BLaER1 (cell line): ENCODE measurements around the gene TEX44.
"Not testable (repeated sequence)": the region's sequence is repeated elsewhere in the genome, so short reads cannot be mapped to it uniquely, and the experiment has no call there.

Experiments
- H3K27ac ChIP-seq: shearing (Covaris generic); formaldehyde crosslinking; 2 replicates; pipeline ENCODE4 v1.8.1; 2022
- H3K27me3 ChIP-seq: shearing (Covaris generic); formaldehyde crosslinking; 2 replicates; pipeline ENCODE4 v1.8.1; 2022
- H3K36me3 ChIP-seq: shearing (Covaris generic); formaldehyde crosslinking; 2 replicates; pipeline ENCODE4 v1.8.1; 2022
- H3K4me1 ChIP-seq: shearing (Covaris generic); formaldehyde crosslinking; 2 replicates; pipeline ENCODE4 v1.8.1; 2022
- H3K4me2 ChIP-seq: shearing (Covaris generic); formaldehyde crosslinking; 2 replicates; pipeline ENCODE4 v1.8.1; 2022
- H3K4me3 ChIP-seq: shearing (Covaris generic); formaldehyde crosslinking; 2 replicates; pipeline ENCODE4 v1.8.1; 2022
- H3K9ac ChIP-seq: shearing (Covaris generic); formaldehyde crosslinking; 2 replicates; pipeline ENCODE4 v1.8.1; 2022
- H3K9me3 ChIP-seq: shearing (Covaris generic); formaldehyde crosslinking; 2 replicates; pipeline ENCODE4 v1.8.1; 2022
- H4K20me1 ChIP-seq: shearing (Covaris generic); formaldehyde crosslinking; 2 replicates; pipeline ENCODE4 v1.8.1; 2022
- Cebpa-rat ChIP-seq: shearing (Covaris generic); IDR thresholded peaks from 2 replicates; pipeline ENCODE4 v1.8.1; 2022

Gene TEX44

DNA sequence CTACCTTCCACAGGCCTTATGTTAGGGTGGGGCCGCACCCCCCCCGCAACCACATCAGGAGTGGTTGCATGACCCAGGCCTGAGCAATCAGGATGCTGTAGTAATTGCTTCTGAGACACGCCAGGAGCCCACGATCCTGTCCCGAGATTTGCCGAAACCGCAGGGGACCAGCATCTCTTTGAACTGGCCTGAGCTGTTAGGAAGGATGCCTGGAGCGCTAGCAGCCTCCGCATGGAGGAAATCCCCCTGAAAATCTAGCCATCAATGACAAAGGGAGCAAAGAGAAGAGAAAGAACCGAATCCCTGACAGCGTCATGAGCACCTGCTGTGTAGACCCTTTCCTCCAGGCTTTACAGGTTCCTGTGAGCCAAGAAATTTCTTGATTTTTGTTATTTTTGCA, 8.7 kb upstream of the TEX44 start:
- TF ChIP-seq Cebpa-rat: no peak
- H3K4me3 ChIP-seq: no peak overlapping the region
- no peak overlapping the region for H3K27ac ChIP-seq
- no peaks in the 10 kb centered on the region for H4K20me1 ChIP-seq
- no peak overlapping the region for H3K9ac ChIP-seq
- H3K4me1 ChIP-seq: no peaks in the 10 kb centered on the region
- H3K9me3 ChIP-seq: no peaks in the 10 kb centered on the region
- no peaks in the 10 kb centered on the region for H3K36me3 ChIP-seq
- H3K27me3 ChIP-seq: no peaks in the 10 kb centered on the region
- H3K4me2 ChIP-seq: no peak overlapping the region

DNA sequence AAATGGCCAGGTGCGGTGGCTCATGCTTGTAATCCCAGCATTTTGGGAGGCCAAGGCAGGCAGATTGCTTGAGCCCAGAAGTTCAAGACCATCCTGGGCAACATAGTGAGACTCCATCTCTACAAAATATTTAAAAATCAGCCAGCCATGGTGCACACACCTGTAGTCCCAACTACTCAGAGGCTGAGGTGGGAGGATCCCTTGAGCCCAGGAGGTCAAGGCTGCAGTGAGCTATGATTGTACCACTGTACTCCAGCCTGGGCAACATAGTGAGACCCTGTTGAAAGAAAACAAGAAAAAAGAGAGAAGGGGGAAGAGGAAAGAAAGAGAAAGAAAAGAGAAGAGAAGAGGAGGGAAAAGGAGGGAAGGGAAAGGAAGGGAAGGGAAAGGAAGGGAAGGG, 4.9 kb upstream of the TEX44 start:
- not testable (repeated sequence) for H3K4me2 ChIP-seq, H3K4me1 ChIP-seq, H3K9ac ChIP-seq, H4K20me1 ChIP-seq, H3K27me3 ChIP-seq, H3K4me3 ChIP-seq, H3K27ac ChIP-seq, H3K9me3 ChIP-seq, H3K36me3 ChIP-seq

DNA sequence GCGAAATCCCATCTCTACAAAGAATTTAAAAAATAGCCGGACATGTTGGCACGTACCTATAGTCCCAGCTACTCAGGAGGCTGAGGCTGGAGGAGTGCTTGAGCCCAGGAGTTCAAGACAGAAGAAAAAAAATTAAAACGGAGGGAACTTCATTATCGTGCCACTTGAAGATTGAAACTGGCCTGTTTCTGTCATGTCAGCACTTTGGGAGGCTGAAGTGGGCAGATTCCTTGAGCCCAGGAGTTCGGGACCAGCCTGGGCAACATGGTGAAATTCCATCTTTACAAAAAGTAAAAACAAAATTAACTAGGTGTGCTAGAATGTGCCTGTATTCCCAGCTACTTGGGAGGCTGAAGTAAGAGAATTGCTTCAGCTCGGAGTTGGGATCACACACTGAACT, 3.0 kb upstream of the TEX44 start:
- H4K20me1 ChIP-seq: no peaks in the 10 kb centered on the region
- no peak overlapping the region for H3K4me2 ChIP-seq
- no peaks in the 10 kb centered on the region for H3K27me3 ChIP-seq
- H3K4me1 ChIP-seq: no peaks in the 10 kb centered on the region
- H3K4me3 ChIP-seq: no peak overlapping the region
- H3K27ac ChIP-seq: no peak overlapping the region
- no peak overlapping the region for H3K9ac ChIP-seq
- H3K36me3 ChIP-seq: no peaks in the 10 kb centered on the region
- H3K9me3 ChIP-seq: no peaks in the 10 kb centered on the region
- TF ChIP-seq Cebpa-rat: no peak

- Histone ChIP-seq H3K4me2 (no peak overlapping the region), H3K36me3 (no peaks in the 10 kb centered on the region), H3K9ac (no peak overlapping the region), H3K4me1 (no peaks in the 10 kb centered on the region), H3K27me3 (no peaks in the 10 kb centered on the region), H3K4me3 (no peak overlapping the region), H3K27ac (no peak overlapping the region), H4K20me1 (no peaks in the 10 kb centered on the region), H3K9me3 (no peaks in the 10 kb centered on the region)
- TF ChIP-seq Cebpa-rat: no peak
These were observed 2.0 kb upstream of the TEX44 start for GRCh38 chr2:231590614-231591013.

DNA sequence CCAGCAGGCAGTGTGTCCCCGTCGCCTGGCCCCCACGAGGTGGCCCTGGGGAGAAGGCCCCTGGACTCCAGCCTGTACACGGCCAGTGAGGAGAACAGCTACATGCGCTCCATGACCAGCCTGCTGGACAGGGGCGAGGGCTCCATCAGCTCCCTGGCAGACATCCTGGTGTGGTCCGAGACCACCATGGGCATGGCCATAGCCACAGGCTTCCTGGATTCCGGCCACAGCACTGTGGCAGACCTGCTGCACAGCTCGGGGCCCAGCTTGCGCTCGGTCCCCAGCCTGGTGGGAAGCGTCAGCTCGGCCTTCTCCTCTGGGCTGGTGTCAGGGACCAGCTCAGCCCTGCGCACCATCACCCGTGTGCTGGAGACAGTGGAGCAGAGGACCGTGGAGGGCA, 1.0 kb downstream of the TEX44 start:
- no peak for TF ChIP-seq Cebpa-rat
- Histone ChIP-seq H3K9ac (no peak overlapping the region), H3K4me3 (no peak overlapping the region), H3K27me3 (no peaks in the 10 kb centered on the region), H3K9me3 (no peaks in the 10 kb centered on the region), H4K20me1 (no peaks in the 10 kb centered on the region), H3K36me3 (no peaks in the 10 kb centered on the region), H3K4me2 (no peak overlapping the region), H3K4me1 (no peaks in the 10 kb centered on the region), H3K27ac (no peak overlapping the region)

DNA sequence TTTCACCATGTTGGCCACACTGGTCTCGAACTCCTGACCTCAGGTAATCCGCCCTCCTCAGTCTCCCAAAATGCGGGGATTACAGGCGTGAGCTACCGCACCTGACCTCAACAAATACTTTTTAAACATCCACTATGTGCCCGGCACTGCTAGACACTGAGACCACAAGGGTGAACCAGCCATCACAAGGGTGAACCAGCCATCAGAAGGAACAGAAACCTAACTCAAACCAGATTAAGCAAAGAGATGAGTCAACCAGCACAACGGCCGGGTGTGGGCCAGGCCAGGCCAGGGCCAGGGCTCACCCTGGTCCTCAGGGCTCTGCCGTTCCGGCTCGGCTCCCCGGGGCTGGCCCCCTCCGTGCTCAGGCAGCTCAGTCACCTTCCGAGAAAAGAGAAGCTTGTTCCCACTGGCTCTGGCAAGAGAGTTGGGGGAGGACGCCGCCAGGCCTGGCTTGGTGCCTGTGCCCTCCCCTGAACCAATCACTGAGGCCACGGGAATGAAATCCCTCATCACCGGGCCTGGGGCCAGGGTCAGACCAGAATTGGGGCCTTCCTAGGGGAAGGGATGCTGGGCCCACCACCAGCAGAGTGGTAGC, 4.4 kb downstream of the TEX44 start:
- no peak overlapping the region for H3K27ac ChIP-seq
- no peak for TF ChIP-seq Cebpa-rat
- H3K9me3 ChIP-seq: no peaks in the 10 kb centered on the region
- H3K4me1 ChIP-seq: peaks cover 21% of the 10 kb centered on the region
- no peak overlapping the region for H3K9ac ChIP-seq
- no peak overlapping the region for H3K4me2 ChIP-seq
- no peaks in the 10 kb centered on the region for H3K36me3 ChIP-seq
- H4K20me1 ChIP-seq: no peaks in the 10 kb centered on the region
- no peak overlapping the region for H3K4me3 ChIP-seq
- H3K27me3 ChIP-seq: no peaks in the 10 kb centered on the region

DNA sequence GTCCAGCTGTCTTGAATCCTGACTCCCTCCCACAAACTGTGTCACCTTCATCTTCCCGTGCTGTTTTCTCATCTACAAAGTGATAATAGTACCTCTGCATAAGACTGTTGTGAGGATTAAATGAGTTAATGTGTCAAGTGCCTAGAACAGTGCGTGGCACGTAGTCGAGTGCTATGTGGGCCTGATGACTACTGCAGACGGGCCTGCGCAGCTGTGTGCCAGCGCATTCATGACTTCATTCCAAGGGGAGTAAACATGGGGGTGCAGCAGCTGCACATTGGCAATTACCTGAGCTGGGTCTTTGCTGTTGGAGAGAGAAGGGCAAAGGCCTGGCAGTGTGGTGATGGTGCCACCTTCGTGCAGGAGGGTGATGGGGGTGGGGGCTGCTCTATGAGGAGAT, 5.0 kb downstream of the TEX44 start:
- Histone ChIP-seq H4K20me1 (no peaks in the 10 kb centered on the region), H3K27ac (no peak overlapping the region), H3K4me3 (no peak overlapping the region), H3K4me1 (peaks cover 26% of the 10 kb centered on the region), H3K4me2 (no peak overlapping the region), H3K36me3 (no peaks in the 10 kb centered on the region), H3K9me3 (no peaks in the 10 kb centered on the region), H3K9ac (no peak overlapping the region), H3K27me3 (no peaks in the 10 kb centered on the region)
- no peak for TF ChIP-seq Cebpa-rat

- peaks cover 52% of the 10 kb centered on the region for H3K4me1 ChIP-seq
- H3K36me3 ChIP-seq: no peaks in the 10 kb centered on the region
- peak overlapping the region; percentile 99; the same call in 1 of the 2 replicates for H3K4me2 ChIP-seq
- no peak overlapping the region for H3K4me3 ChIP-seq
- no peaks in the 10 kb centered on the region for H3K9me3 ChIP-seq
- no peak overlapping the region for H3K9ac ChIP-seq
- no peak for TF ChIP-seq Cebpa-rat
- H4K20me1 ChIP-seq: no peaks in the 10 kb centered on the region
- no peaks in the 10 kb centered on the region for H3K27me3 ChIP-seq
- no peak overlapping the region for H3K27ac ChIP-seq
These were observed 8.1 kb downstream of the TEX44 start for GRCh38 chr2:231600619-231601355.

- Histone ChIP-seq H3K4me1 (peaks cover 60% of the 10 kb centered on the region), H3K27ac (0 out of 2 replicates have a peak overlapping the region, but pooled peaks have one; percentile 35), H3K4me2 (peak overlapping the region; percentile 99)
These were observed 8.9 kb downstream of the TEX44 start for GRCh38 chr2:231601356-231602229.

DNA sequence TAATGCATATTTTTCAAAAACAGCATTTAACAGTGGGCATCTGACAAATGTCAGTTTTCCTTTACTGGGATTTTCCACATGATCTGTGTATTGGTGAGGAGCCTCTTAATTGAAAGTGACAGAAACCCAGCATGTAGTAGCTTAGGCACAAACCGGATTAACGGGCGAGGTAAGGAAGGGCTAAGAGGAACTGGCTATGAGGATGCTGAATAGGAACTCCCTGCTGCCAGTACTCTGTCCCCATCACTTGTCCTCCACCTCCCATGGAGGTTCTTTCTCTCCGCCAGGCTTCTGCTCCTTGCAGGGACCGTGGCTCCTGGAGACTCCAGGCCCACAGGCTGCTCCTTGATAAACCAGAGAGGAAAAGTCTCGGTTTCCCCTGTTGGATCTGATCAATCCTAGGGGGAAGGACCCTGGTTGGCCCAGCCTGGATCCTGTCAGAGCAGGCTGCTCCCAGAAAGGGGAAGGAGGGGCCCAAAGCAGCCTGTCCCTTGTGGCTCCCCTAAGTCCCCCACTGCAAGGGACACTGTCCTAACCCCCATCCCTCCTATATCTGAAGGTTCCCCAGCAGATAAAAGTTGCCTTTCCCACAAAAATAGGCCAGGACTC, 10.3 kb downstream of the TEX44 start:
- H3K4me2 ChIP-seq: peak overlapping the region; percentile 99

More at GRCh38 chr2:231601356-231602229, 8.9 kb downstream of the TEX44 start:
- TF ChIP-seq Cebpa-rat: no peak
- H3K9me3 ChIP-seq: no peaks in the 10 kb centered on the region
- H3K27me3 ChIP-seq: no peaks in the 10 kb centered on the region
- no peak overlapping the region for H3K9ac ChIP-seq
- H3K36me3 ChIP-seq: no peaks in the 10 kb centered on the region
- no peaks in the 10 kb centered on the region for H4K20me1 ChIP-seq
- no peak overlapping the region for H3K4me3 ChIP-seq

More for the DNA sequence above, 10.3 kb downstream of the TEX44 start:
- no peak for TF ChIP-seq Cebpa-rat
- Histone ChIP-seq H3K4me3 (peak overlapping the region; percentile 70; the same call in 1 of the 2 replicates), H3K4me1 (peaks cover 73% of the 10 kb centered on the region), H3K27ac (peak overlapping the region; percentile 100), H4K20me1 (no peaks in the 10 kb centered on the region), H3K36me3 (no peaks in the 10 kb centered on the region), H3K27me3 (no peaks in the 10 kb centered on the region), H3K9me3 (no peaks in the 10 kb centered on the region), H3K9ac (peak overlapping the region; percentile 98)
